GM18909 (cell line): ENCODE data around the gene ASCL1.
A peak's percentile ranks its signal among the peaks of the same experiment; 100 is the strongest.

ENCODE experiments used
- ATAC-seq: cut with Tn5 transposase; IDR thresholded peaks from one replicate; pipeline ENCODE4 v1.9.1; 2021; ENCODE audit warnings: mild to moderate bottlenecking; ENCODE audit not compliant: unreplicated experiment, poor library complexity

The ASCL1 gene

GRCh38 chr12:102950950-102951619 is 6.4 kb upstream of the ASCL1 start:
- no peak for ATAC-seq

- ATAC-seq = no peak
Measured at GRCh38 chr12:102951841-102952240, 5.6 kb upstream of the ASCL1 start.

- ATAC-seq = no peak
Measured at GRCh38 chr12:102953221-102953620, 4.3 kb upstream of the ASCL1 start.

- no peak for ATAC-seq
Measured at GRCh38 chr12:102954134-102954533, 3.3 kb upstream of the ASCL1 start.

- no peak for ATAC-seq
Measured at GRCh38 chr12:102955926-102956737, 1.3 kb upstream of the ASCL1 start.

- no peak for ATAC-seq
Measured at GRCh38 chr12:102956738-102957327, 641 bp upstream of the ASCL1 start.

GRCh38 chr12:102958073-102958829 is 777 bp downstream of the ASCL1 start:
- peak; percentile 65 for ATAC-seq

- ATAC-seq = no peak
Measured at GRCh38 chr12:102958830-102959176, 1.3 kb downstream of the ASCL1 start.

- no peak for ATAC-seq
Measured at GRCh38 chr12:102959391-102959790, 1.9 kb downstream of the ASCL1 start.

- no peak for ATAC-seq
Measured at GRCh38 chr12:102960766-102961465, 3.4 kb downstream of the ASCL1 start.

GRCh38 chr12:102961466-102961855 is 4.0 kb downstream of the ASCL1 start:
- no peak for ATAC-seq

GRCh38 chr12:102962532-102962931 is 5.1 kb downstream of the ASCL1 start:
- ATAC-seq = no peak

- ATAC-seq = no peak
Measured at GRCh38 chr12:102962986-102963385, 5.5 kb downstream of the ASCL1 start.

GRCh38 chr12:102963796-102964195 is 6.3 kb downstream of the ASCL1 start:
- no peak for ATAC-seq

- ATAC-seq = peak; percentile 70
Measured at GRCh38 chr12:102964872-102965271, 7.4 kb downstream of the ASCL1 start.

GRCh38 chr12:102965281-102966155 is 8.0 kb downstream of the ASCL1 start:
- peak; percentile 44 for ATAC-seq

GRCh38 chr12:102966200-102966863 is 8.9 kb downstream of the ASCL1 start:
- no peak for ATAC-seq

- no peak for ATAC-seq
Measured at GRCh38 chr12:102970780-102971179, 13.3 kb downstream of the ASCL1 start.

GRCh38 chr12:102971227-102971626 is 13.8 kb downstream of the ASCL1 start:
- no peak for ATAC-seq
